OCI-LY1 (cell line): ENCODE data around the gene FYB2.

Experiments used
- EZH2 ChIP-seq: fragments of 200-600 bp; sonication (generic), shearing (Covaris generic); IDR thresholded peaks from 2 replicates; pipeline ENCODE4 v1.8.0; 2017; ENCODE audit warnings: borderline replicate concordance, mixed run types, mild to moderate bottlenecking, antibody characterized with exemption, low read length, moderate library complexity, mixed read lengths
- TF ChIP-seq, protein P1 (sequence below): fragments of 200-600 bp; sonication (generic), shearing (Covaris generic); IDR thresholded peaks from 2 replicates; pipeline ENCODE4 v1.5.1; 2017; ENCODE audit warnings: mild to moderate bottlenecking, antibody characterized with exemption, low read length, moderate library complexity, mixed read lengths

DNA sequence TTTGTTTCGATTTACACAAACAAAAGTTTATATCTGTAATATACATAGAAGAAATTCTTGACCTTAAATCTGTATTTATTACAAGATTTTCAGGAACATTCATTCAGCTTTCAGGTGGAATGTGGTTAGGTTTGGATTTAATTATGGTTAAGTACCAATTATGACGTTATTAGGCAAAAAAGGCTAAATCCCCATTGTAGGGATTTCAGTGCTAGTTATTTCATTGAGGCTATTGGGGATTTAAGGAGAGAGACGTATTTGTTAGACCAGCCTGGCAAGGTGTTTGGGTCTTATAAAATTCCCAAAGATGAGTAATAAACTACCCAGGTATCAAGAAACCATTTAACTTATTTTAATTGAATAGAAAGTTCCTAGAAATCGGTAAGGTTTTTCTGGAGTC, 148.1 kb downstream of the FYB2 start:
- TF ChIP-seq, protein P1, sequence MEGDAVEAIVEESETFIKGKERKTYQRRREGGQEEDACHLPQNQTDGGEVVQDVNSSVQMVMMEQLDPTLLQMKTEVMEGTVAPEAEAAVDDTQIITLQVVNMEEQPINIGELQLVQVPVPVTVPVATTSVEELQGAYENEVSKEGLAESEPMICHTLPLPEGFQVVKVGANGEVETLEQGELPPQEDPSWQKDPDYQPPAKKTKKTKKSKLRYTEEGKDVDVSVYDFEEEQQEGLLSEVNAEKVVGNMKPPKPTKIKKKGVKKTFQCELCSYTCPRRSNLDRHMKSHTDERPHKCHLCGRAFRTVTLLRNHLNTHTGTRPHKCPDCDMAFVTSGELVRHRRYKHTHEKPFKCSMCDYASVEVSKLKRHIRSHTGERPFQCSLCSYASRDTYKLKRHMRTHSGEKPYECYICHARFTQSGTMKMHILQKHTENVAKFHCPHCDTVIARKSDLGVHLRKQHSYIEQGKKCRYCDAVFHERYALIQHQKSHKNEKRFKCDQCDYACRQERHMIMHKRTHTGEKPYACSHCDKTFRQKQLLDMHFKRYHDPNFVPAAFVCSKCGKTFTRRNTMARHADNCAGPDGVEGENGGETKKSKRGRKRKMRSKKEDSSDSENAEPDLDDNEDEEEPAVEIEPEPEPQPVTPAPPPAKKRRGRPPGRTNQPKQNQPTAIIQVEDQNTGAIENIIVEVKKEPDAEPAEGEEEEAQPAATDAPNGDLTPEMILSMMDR = no peak
- no peak for TF ChIP-seq EZH2
